ENCODE results near the gene NEK1. TPM values are rescaled to one million over a fixed set of nuclear protein-coding genes. Genes with fewer than 3 reads are reported as not detected.

NEK1 gene
- polyA plus RNA-seq, 1 of the 3 experiments (the other 2 are of a cell fraction) = 2.0 TPM

DNA sequence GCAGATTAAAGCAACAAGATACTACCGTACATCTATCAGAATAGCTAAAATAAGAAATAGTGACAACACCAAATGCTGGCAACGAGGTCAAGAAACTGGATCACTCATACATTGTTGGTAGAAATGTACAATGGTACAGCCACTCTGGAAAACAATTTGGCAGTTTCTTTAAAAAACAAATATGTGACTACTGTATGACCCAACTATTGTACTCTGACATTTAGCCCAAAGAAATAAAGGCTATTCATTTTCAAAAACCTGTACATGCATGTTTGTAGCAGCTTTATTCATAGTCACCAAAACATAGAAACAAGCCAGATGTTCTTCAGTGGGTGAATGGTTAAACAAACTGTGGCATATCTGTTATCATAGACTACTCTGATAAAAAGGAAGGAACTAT, 16.2 kb upstream of the NEK1 start:
- H3K9me3 ChIP-seq = no peaks in the 10 kb centered on the region
- no peak for DNase-seq
- H3K4me1 ChIP-seq (ENCODE audit: control insufficient read depth in 1 of 2, insufficient read depth in 2 of 2, low read depth in 1 of 2, low read length in 1 of 2) = peaks cover 0 to 5% of the 10 kb centered on the region in 2 experiments; a peak in 2 of 4 replicates
- H3K27me3 ChIP-seq (ENCODE audit: insufficient read depth) = no peaks in the 10 kb centered on the region
- no peak overlapping the region for H2AFZ ChIP-seq (ENCODE audit: low read depth)
- H3F3A ChIP-seq (replicated peaks; ENCODE audit: insufficient read depth) = peaks cover 6% of the 10 kb centered on the region
- H3K4me3 ChIP-seq (ENCODE audit: low read depth in 2 of 2, low read length in 1 of 2) = no peak overlapping the region
- no peak overlapping the region for H3K27ac ChIP-seq (ENCODE audit: low read depth in 2 of 2, low read length in 1 of 2)
- H3K9me2 ChIP-seq = no peaks in the 10 kb centered on the region
- H4K20me1 ChIP-seq (ENCODE audit: insufficient read depth) = peaks cover 4% of the 10 kb centered on the region; the same call in 1 of the 2 replicates
- ChIA-PET POLR2A (no interaction called here), CTCF (no interaction called here)
- H3K79me2 ChIP-seq (ENCODE audit: insufficient read depth) = peaks cover 89% of the 10 kb centered on the region
- H3K36me3 ChIP-seq (replicated peaks in 1 of 2; ENCODE audit: control insufficient read depth in 1 of 2, insufficient read depth in 2 of 2, low read length in 1 of 2) = no peaks in the 10 kb centered on the region
- H3K9ac ChIP-seq = no peak overlapping the region
- TF ChIP-seq SIN3A (IDR thresholded peaks at IDR 0.05; ENCODE audit: borderline replicate concordance, low read depth, low read length) = no peak
- TF ChIP-seq FOSL2 (IDR thresholded peaks at IDR 0.05; ENCODE audit: borderline replicate concordance, low read depth) = no peak
- TF ChIP-seq IRF3 (IDR thresholded peaks at IDR 0.05; ENCODE audit: low read depth, low read length) = no peak
- no peak for TF ChIP-seq EZH2phosphoT487 (IDR thresholded peaks at IDR 0.05; ENCODE audit: borderline replicate concordance, low read depth)
- TF ChIP-seq REST (IDR thresholded peaks at IDR 0.05; ENCODE audit: low read depth, low read length) = no peak
- no peak for TF ChIP-seq JUND (IDR thresholded peaks at IDR 0.05)
- no peak for TF ChIP-seq ELF1 (IDR thresholded peaks at IDR 0.05)
- TF ChIP-seq, protein P1, sequence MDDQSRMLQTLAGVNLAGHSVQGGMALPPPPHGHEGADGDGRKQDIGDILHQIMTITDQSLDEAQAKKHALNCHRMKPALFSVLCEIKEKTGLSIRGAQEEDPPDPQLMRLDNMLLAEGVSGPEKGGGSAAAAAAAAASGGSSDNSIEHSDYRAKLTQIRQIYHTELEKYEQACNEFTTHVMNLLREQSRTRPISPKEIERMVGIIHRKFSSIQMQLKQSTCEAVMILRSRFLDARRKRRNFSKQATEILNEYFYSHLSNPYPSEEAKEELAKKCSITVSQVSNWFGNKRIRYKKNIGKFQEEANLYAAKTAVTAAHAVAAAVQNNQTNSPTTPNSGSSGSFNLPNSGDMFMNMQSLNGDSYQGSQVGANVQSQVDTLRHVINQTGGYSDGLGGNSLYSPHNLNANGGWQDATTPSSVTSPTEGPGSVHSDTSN (IDR thresholded peaks at IDR 0.05) = no peak
- no peak for TF ChIP-seq MXI1 (IDR thresholded peaks at IDR 0.05; ENCODE audit: low read depth, low read length)
- no peak for TF ChIP-seq USF1 (IDR thresholded peaks at IDR 0.05; ENCODE audit: borderline replicate concordance, low read depth)
- H3K4me2 ChIP-seq = no peak overlapping the region
- WGBS (ENCODE audit: low lambda C conversion rate) = 91% methylated on average over 2 of the region's 2 CpGs
